Esophagus squamous epithelium (tissue), 4 donors: ENCODE data around the gene ZNF563.

Experiments
- POLR2A ChIP-seq, 4 donors: fragments of 450-650 bp; IDR thresholded peaks; one replicate each; pipeline ENCODE4 v1.6.1; 2017; ENCODE audit warnings: antibody characterized with exemption in 4 of 4, mild to moderate bottlenecking in 4 of 4, moderate library complexity in 3 of 4
- TF ChIP-seq, protein P1 (sequence below), 6 experiments: fragments of 450-650 bp in 4 of 6; fragments of 200-600 bp in 2 of 6; sonication (generic) in 2 of 6; IDR thresholded peaks; one replicate each; pipeline ENCODE4 v1.5.1; 2016 to 2019; ENCODE audit warnings: antibody characterized with exemption in 6 of 6, mild to moderate bottlenecking in 4 of 6, moderate library complexity in 4 of 6

DNA sequence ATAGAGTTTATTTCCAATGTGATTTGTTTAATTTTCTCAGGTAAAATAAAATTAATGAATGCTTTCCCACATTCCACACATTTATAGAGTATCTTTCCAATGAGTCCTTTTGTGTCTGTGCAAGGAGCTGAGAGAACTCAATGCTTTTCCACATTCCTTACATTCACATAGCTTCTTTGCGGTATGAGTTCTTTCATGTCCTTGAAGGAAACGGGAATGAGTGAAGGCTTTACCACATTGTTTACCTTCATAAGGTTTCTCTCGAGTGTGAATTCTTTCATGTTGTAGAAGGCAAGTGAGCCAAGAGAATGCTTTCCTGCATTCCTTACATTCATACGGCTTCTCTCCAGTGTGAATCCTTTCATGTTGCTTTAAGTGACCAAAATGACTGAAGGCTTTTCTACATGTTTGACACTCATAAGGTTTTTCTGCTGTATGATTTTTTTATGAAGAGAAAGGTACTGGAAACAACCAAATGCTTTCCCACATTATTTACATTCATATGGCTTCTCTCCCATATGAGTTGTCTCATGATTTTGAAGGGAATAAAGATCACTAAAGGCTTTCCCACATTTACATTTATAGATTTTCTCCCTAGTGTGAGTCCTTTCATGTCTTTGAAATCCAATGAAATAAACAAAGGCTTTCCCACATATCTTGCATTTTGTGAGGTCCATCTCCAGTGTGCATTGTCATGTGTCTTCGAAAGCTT, 46.5 kb upstream of the ZNF563 start:
- TF ChIP-seq, protein P1, sequence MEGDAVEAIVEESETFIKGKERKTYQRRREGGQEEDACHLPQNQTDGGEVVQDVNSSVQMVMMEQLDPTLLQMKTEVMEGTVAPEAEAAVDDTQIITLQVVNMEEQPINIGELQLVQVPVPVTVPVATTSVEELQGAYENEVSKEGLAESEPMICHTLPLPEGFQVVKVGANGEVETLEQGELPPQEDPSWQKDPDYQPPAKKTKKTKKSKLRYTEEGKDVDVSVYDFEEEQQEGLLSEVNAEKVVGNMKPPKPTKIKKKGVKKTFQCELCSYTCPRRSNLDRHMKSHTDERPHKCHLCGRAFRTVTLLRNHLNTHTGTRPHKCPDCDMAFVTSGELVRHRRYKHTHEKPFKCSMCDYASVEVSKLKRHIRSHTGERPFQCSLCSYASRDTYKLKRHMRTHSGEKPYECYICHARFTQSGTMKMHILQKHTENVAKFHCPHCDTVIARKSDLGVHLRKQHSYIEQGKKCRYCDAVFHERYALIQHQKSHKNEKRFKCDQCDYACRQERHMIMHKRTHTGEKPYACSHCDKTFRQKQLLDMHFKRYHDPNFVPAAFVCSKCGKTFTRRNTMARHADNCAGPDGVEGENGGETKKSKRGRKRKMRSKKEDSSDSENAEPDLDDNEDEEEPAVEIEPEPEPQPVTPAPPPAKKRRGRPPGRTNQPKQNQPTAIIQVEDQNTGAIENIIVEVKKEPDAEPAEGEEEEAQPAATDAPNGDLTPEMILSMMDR (IDR thresholded peaks at IDR 0.05), result no peak
- no peak for TF ChIP-seq POLR2A (IDR thresholded peaks at IDR 0.05)
